ENCODE data around the gene COA6.
"Not testable (repeated sequence)": the region's sequence is repeated elsewhere in the genome, so short reads cannot be mapped to it uniquely, and the experiment has no call there.

The COA6 gene

DNA sequence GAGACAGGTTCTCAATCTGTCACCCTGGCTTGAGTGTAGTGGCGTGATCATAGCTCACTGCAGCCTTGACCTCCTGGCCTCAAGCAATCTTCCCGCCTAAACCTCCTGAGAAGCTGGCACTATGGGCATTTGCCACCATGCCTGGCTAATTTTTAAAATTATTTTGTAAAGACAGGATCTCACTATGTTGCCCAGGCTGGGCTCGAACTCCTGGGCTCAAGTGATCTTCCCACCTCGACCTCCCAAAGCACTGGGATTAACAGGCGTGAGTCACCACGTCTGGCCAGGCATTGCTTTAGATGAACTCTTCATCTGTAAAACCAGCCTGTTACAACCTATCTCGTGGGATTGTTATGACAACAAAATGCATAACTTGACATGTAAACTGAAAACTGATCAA, 2.4 kb downstream of the COA6 start:
- H3K27ac ChIP-seq (replicated peaks) = no peak overlapping the region
- TF ChIP-seq GABPA (IDR thresholded peaks at IDR 0.05; ENCODE audit: low read depth) (no peak), POLR2AphosphoS5 (IDR thresholded peaks at IDR 0.05; ENCODE audit: low read depth) (no peak), SPI1 (IDR thresholded peaks at IDR 0.05; ENCODE audit: borderline replicate concordance, low read depth) (no peak)
- TF ChIP-seq, protein P1, sequence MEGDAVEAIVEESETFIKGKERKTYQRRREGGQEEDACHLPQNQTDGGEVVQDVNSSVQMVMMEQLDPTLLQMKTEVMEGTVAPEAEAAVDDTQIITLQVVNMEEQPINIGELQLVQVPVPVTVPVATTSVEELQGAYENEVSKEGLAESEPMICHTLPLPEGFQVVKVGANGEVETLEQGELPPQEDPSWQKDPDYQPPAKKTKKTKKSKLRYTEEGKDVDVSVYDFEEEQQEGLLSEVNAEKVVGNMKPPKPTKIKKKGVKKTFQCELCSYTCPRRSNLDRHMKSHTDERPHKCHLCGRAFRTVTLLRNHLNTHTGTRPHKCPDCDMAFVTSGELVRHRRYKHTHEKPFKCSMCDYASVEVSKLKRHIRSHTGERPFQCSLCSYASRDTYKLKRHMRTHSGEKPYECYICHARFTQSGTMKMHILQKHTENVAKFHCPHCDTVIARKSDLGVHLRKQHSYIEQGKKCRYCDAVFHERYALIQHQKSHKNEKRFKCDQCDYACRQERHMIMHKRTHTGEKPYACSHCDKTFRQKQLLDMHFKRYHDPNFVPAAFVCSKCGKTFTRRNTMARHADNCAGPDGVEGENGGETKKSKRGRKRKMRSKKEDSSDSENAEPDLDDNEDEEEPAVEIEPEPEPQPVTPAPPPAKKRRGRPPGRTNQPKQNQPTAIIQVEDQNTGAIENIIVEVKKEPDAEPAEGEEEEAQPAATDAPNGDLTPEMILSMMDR (IDR thresholded peaks at IDR 0.05; ENCODE audit: insufficient read depth, low read length) = no peak
- TF ChIP-seq, protein P2, sequence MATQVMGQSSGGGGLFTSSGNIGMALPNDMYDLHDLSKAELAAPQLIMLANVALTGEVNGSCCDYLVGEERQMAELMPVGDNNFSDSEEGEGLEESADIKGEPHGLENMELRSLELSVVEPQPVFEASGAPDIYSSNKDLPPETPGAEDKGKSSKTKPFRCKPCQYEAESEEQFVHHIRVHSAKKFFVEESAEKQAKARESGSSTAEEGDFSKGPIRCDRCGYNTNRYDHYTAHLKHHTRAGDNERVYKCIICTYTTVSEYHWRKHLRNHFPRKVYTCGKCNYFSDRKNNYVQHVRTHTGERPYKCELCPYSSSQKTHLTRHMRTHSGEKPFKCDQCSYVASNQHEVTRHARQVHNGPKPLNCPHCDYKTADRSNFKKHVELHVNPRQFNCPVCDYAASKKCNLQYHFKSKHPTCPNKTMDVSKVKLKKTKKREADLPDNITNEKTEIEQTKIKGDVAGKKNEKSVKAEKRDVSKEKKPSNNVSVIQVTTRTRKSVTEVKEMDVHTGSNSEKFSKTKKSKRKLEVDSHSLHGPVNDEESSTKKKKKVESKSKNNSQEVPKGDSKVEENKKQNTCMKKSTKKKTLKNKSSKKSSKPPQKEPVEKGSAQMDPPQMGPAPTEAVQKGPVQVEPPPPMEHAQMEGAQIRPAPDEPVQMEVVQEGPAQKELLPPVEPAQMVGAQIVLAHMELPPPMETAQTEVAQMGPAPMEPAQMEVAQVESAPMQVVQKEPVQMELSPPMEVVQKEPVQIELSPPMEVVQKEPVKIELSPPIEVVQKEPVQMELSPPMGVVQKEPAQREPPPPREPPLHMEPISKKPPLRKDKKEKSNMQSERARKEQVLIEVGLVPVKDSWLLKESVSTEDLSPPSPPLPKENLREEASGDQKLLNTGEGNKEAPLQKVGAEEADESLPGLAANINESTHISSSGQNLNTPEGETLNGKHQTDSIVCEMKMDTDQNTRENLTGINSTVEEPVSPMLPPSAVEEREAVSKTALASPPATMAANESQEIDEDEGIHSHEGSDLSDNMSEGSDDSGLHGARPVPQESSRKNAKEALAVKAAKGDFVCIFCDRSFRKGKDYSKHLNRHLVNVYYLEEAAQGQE (IDR thresholded peaks at IDR 0.05; ENCODE audit: insufficient replicate concordance, low read depth) = no peak
- DNase-seq (ENCODE audit: low read depth in 1 of 2, low spot score in 1 of 2) = no peak
- no peak overlapping the region for H3K4me3 ChIP-seq (replicated peaks; ENCODE audit: insufficient read depth, low read length)
- H3K27me3 ChIP-seq (ENCODE audit: insufficient read depth, poor library complexity, severe bottlenecking) = no peaks in the 10 kb centered on the region

DNA sequence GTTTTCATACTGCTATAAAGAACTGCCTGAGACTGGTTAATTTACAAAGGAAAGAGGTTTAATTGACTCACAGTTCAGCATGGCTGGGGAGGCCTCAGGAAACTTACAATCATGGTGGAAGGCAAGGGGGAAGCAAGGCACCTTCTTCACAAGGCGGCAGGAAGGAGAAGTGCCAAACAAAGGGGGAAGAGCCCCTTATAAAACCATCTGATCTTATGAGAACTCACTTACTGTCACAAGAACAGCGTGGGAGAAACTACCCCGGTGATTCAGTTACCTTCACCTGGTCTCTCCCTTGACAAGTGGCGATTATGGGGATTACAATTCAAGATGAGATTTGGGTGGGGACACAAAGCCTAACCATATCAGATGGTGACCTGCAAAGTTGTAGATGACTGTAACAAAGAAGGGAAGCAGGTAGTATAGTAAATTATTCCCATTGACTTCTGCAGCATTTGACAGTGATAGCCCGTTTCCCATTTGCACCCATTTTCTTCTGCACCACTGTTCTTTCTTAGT, 6.4 kb downstream of the COA6 start:
- H3K4me3 ChIP-seq (replicated peaks; ENCODE audit: insufficient read depth, low read length); H3K27me3 ChIP-seq (ENCODE audit: insufficient read depth, poor library complexity, severe bottlenecking); DNase-seq (ENCODE audit: low read depth in 1 of 2, low spot score in 1 of 2); H3K27ac ChIP-seq (replicated peaks): not testable (repeated sequence)

DNA sequence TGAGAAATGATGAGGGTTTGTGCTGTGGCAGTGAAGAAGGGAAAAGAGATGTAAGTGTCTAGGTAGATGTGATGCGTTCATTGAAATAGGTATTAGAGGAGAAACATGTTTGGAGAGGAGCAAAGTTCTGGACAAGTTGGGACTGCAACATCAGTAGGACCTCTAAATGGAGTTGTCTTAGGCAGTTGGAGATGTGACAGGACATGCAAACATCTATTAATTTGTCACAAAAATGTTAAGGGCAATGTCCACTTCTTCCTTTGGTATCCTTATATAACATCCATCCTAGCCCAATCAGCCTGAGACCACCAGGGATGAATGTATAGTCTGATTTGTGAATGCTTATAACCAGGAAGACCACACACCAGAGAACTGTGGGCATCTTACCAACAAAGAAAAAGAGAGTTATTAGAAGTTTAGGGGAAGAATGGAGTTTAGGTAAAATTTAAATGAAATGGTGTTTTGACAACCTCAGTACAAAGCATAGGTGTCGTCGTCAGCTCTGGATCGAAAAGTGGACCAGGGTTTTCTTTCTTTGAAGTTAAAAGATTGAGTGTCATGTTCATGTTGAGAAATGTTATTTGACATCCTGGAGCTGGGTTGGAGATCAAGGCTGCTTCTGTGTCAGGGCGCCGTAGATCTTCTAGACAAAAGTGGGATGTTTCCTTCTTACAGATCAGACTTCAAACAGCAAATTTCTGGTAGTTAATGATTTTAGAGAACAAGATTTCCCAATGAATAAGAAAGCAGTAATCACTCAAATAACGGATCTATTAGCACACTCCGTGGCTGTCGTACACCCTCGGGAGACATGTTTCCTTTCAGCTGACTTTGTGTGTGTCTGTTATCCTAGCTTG, 8.7 kb downstream of the COA6 start:
- DNase-seq (ENCODE audit: low read depth in 1 of 2, low spot score in 1 of 2) = no peak
- Histone ChIP-seq H3K27ac (replicated peaks) (no peak overlapping the region), H3K4me3 (replicated peaks; ENCODE audit: insufficient read depth, low read length) (no peak overlapping the region), H3K27me3 (ENCODE audit: insufficient read depth, poor library complexity, severe bottlenecking) (no peaks in the 10 kb centered on the region)
- TF ChIP-seq, protein P2 (IDR thresholded peaks at IDR 0.05; ENCODE audit: insufficient replicate concordance, low read depth) = no peak
- no peak for TF ChIP-seq POLR2AphosphoS5 (IDR thresholded peaks at IDR 0.05; ENCODE audit: low read depth)
- TF ChIP-seq SPI1 (IDR thresholded peaks at IDR 0.05; ENCODE audit: borderline replicate concordance, low read depth) = no peak
- TF ChIP-seq, protein P1 (IDR thresholded peaks at IDR 0.05; ENCODE audit: insufficient read depth, low read length) = no peak
- no peak for TF ChIP-seq GABPA (IDR thresholded peaks at IDR 0.05; ENCODE audit: low read depth)

DNA sequence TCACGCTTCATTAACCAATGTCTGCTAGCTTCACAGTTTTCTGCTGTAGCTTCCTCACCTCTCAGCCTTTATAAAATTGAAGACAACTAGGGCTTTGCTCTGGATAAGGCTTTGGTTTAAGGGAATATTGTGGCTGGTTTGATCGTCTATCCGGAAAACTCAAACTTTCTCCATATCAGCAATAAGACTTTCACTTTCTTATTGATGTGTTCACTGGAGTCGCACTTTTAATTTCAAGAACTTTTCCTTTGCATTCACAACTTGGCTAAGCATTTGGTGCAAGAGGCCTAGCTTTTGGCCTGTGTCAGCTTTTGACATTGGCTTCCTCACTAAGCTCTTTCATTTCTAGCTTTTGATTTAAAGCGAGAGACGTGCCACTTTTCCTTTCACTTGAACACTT, 12.9 kb downstream of the COA6 start:
- H3K4me3 ChIP-seq (replicated peaks; ENCODE audit: insufficient read depth, low read length) = no peak overlapping the region
- no peaks in the 10 kb centered on the region for H3K27me3 ChIP-seq (ENCODE audit: insufficient read depth, poor library complexity, severe bottlenecking)
- no peak overlapping the region for H3K27ac ChIP-seq (replicated peaks)
- TF ChIP-seq, protein P1 (IDR thresholded peaks at IDR 0.05; ENCODE audit: insufficient read depth, low read length) = no peak
- TF ChIP-seq GABPA (IDR thresholded peaks at IDR 0.05; ENCODE audit: low read depth) (no peak), POLR2AphosphoS5 (IDR thresholded peaks at IDR 0.05; ENCODE audit: low read depth) (no peak), SPI1 (IDR thresholded peaks at IDR 0.05; ENCODE audit: borderline replicate concordance, low read depth) (no peak)
- TF ChIP-seq, protein P2 (IDR thresholded peaks at IDR 0.05; ENCODE audit: insufficient replicate concordance, low read depth) = no peak
- no peak for DNase-seq (ENCODE audit: low read depth in 1 of 2, low spot score in 1 of 2)

Data from HL-60 (cell line).